GM21825 (cell line): ENCODE data around the gene PNPT1.
A peak's percentile ranks its signal among the peaks of the same experiment; 100 is the strongest.
"Not testable (repeated sequence)": the region's sequence is repeated elsewhere in the genome, so short reads cannot be mapped to it uniquely, and the experiment has no call there.

Source experiments
- ATAC-seq: cut with Tn5 transposase; IDR thresholded peaks from one replicate; pipeline ENCODE4 v1.9.1; 2021; ENCODE audit warnings: mild to moderate bottlenecking, moderate library complexity; ENCODE audit not compliant: unreplicated experiment

Gene PNPT1

DNA sequence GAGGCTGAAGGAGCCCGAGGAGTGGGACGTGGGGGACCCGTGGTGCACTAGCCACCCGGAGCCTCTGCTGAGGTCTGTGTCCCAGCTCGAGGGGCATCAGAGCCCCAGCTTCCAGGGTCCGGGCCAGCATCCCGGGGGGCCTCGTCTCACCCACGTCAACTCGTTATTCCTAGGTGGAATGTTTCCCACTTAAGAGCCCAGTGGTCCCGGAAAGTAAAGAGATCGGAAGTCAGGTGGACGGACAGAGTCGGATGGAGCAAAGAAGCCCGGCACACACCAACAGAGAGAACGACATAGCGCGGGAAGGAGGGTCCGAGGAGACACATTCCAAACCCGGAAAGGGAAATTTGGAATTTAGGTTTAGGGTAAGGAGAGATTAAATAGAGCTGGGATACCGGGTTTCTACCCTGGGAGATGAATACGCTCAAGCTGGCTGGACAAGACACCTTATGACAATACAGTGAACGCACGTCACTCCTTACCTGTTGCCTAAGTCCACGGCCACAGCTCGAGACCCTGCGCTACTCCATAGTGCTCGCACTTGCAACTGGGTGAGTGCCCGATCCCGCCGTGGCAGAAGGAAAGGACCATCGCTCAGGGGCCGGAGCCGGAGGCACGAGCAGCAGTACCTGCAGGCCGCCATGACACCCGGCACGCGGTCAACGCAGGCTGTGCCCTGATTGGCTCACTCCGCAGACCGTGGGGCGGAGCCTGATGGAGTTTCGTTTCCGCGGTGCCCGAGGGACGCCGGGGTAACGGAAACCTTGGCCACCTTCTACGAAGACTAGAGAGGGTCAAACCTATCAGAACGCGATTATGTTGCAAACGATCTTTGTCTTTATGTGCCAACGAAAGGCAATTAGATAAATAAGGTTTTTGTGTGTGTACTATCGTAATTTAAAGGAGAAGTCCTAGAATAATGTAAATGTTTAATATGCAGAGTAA is at the start of gene PNPT1:
TSS of gene PNPT1 (minus strand) at position 664 of the 945 bp plus-strand sequence. CDS start at position 643, 21 bp downstream.
- ATAC-seq = peak; percentile 100

DNA sequence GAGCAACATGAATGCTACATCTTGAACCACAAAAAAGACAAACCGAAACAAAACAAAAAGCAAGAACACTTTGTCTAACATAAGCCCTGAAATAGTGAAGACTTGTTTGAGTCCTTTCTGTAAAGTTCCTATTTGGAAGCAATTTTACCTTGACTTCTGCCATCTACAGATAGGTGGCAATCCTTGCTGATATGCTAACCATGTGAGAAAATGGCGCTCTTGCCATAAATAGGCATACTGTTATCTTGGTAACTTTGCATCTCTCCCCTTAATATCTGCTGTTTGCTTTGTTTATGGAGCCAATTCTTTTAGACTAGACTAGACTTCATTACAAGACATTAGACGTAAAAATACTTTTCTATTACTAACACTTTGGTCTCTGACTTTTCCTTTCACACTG is 49.4 kb upstream of the PNPT1 start:
- no peak for ATAC-seq

DNA sequence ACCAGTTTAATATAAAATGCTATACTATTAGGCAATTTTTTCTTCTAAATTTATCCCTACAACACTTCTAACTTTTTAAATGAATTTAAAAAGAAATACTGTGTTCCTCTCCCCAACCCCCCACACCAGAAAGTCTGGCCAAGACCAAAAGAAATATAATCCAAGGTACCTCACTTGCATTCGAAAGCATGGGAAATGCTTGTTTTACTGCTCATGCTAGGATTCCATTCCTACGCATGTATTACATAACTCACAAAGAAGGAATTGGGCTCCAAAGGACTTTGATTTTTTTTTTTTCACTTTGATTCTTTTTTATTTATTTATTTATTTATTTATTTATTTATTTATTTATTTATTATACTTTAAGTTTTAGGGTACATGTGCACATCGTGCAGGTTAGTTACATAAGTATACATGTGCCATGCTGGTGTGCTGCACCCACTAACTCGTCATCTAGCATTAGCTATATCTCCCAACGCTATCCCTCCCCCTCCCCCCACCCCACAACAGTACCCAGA is 42.4 kb upstream of the PNPT1 start:
- not testable (repeated sequence) for ATAC-seq

DNA sequence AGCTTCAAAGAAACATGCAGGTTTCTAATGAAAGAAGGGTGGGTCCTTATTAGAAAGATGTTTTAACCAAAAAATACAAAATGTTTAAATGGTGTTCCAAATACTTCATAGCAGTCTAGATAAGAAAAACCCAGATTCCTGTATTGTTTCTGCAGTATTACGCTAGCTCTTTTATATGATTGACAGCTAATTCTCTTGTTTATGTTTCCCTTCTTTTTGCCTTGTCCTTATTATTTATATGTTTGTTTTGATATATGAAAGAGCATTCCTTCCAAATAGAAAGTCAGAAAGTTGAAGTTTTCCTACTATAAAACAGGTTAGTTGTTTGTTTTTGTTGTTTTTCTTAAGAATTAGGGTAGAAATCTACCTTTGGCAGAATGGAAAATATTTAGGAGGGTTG is 41.1 kb upstream of the PNPT1 start:
- no peak for ATAC-seq

DNA sequence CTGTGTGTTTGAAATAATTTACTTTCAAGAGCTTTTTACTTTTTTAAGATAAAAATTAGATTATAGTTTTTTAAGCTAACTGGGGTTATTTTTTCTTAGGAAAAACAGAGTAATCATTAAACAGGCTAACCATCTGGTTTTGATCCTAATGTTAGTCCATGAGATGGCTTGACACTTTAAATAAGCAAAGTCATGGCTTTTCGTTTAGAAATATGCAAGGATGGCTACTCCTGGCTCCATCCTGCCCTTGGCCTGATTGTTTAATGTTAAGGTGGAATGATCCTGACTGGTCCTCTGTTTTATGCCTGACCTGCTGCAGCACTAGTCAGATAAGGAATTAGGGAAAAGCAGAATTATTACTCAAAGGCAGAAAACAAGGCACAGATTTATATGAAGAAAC is 39.7 kb upstream of the PNPT1 start:
- no peak for ATAC-seq

DNA sequence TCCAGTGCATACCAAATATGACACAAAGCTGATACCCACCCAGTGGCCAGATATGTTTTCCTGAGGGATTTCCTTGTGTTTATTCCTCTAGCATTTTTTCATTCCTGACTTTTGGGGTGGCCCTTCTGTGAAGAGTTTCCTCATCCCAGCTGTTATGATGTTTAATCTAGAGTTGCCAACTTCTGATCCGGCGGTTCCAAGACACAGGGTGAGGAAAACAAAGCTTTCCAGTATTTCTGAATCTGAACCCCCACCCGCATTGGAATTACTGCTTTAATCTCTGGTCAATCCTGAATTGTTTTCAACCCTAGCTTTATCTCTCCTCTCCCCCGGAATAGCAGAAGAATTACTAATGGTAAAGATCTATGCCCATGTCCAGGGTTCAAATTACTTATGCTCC is 39.2 kb upstream of the PNPT1 start:
- no peak for ATAC-seq

DNA sequence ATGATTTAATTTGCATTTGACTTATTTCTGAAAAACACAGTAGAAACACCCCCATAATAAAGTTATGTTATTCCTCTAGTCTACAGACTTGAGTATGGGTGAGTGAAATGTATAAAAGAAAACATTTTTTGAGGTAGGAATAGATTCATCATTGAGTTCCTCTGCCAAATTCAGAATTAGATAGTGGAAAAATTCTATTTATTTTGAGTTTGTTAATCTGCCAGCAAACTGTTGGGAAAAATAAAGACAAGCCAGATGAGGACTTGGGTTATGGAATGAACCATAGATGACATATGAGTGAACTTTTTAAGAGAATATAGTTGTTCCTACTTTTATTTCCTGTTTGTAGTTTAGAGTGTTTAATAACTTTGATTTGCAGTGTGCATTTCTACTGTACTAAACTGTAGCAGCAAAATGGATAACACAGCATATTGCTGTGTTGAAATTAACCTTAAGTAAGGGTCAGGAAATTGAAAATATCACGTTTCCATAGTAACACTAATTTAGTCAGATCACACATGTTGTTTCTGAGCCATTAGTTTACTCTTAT is 35.6 kb upstream of the PNPT1 start:
- no peak for ATAC-seq

DNA sequence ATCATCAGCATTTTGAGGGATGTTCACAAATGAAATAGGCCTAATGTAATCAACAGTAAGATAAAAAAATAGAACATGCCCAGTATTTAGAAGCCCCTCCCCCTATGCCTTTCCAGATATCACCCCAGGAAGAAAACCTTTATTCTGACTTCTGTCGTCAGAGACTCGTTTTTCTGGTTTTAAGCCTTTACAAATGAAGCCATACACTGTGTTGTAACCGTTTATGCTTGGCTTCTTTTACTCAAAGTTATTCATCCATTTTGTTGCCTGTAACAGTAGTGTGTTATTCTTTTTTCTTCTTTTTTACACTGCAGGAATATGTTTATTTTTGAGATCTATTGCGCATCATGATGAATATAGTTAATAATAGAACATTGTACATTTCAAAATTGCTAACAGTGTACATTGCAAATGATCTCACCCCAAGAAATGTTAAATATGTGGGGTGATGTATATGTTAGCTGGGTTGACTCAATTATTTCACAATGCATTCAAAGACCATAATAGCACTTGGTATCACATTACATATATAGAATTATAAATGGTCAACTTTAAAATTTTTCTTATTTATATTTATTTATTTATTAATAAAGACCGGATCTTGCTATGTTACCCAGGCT is 28.1 kb upstream of the PNPT1 start:
- ATAC-seq = no peak

DNA sequence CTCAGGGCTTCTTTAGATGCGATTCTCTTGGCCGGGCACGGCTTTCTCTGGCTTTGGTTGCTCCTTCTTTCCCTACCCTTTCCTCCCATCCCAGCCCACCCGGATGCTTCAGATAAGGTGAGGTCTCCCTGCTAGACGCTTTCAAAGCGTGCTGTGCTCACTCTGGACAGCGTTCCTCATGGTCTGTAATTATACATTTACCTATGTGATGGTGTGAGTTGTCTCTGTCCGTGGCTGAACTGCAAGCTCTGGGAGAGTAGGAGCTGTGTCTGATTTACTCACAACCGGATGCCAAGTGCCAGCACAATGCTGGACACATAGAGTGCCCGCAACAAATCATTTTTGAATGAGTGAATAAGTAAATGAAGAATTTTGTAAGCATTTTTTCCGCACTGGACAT is 26.8 kb upstream of the PNPT1 start:
- ATAC-seq = no peak

DNA sequence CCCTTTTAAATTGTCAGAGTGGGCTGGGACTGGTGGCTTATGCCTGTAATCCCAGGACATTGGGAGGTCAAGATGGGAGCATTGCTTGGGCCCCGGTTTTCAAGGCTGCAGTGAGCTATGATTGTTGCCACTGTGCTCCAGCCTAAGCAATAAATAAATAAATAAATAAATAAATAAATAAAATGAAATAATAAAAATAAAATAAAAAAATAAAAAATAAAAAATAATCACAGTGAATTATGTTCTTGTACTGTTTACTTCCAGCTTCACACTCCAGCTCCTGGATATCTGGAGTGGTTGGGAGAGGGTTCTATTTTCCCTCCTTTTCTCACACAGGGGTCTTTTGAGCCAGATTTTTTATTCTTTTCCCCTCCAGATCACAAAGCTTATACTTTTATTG is 26.2 kb upstream of the PNPT1 start:
- no peak for ATAC-seq

DNA sequence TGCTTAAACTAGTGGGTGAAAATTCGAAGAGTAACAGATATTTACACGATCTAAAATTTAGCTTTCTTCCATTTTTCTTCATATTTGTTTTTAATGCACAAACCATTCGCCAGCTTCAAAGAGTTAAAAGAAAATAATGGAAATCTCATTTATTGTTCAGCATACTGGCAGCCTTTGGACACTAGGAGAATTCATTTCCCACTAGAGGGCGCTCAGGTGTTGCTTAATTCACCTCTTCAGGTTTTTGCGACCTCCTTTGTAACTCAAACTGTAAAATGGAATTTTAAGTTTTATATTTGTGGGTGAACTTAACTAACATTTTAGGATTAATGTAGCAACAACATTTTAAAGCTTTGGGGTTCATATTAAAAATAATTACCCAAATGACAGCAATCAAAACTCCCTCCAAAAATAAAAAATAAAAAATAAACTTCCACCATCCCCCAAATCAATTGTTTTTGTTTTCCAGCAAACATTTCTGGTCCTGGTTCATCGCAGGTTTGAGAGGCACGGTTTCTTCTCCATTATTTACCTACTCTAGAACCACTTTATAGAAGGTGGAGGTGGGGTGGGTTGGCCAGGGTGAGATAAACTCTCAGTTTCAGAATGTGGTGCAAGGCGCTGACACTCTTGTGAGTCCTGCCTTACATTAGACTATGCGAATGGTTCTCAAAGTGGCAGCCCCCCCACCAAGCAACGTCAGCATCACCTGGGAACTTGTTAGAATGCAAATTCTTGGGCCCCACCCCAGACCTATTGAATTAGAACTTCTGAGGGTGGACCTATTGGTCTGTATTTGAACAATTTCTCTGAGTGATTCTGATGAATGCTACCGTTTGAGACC is 24.7 kb upstream of the PNPT1 start:
- peak; percentile 67 for ATAC-seq

DNA sequence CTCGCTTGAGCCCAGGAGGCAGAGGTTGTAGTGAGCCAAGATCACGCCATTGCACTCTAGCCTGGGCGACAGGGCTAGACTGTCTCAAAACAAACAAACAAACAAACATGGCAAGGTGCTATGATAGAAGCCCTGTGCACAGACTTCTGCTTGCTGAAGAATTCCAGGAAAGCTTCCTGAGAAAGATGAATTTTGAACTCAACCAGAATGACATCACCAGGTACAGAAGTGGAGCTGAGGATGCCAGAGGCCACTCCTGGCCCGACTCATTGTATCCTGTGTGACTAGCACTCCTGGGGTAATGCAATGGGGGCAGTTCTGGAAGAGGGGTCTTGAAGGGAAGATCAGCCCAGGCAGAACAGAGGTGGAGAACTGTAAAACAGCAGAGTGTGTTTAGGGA is 22.0 kb upstream of the PNPT1 start:
- no peak for ATAC-seq

DNA sequence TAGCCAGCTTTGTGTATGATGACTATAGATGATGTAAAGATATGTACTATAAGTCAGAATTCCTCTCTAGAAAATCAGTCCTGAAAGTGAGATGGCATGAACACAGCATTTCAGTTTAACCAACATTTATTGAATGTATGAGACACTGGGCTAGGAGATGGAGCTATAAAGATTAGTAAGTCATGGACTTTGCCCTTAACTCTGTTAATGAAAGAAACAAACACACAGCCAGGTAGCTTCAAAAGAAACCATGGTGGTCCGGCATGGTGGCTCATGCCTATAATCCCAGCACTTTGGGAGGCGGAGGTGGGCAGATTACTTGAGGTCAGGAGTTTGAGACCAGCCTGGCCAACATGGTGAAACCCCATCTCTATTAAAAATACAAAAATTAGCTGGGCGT is 21.5 kb upstream of the PNPT1 start:
- not testable (repeated sequence) for ATAC-seq

DNA sequence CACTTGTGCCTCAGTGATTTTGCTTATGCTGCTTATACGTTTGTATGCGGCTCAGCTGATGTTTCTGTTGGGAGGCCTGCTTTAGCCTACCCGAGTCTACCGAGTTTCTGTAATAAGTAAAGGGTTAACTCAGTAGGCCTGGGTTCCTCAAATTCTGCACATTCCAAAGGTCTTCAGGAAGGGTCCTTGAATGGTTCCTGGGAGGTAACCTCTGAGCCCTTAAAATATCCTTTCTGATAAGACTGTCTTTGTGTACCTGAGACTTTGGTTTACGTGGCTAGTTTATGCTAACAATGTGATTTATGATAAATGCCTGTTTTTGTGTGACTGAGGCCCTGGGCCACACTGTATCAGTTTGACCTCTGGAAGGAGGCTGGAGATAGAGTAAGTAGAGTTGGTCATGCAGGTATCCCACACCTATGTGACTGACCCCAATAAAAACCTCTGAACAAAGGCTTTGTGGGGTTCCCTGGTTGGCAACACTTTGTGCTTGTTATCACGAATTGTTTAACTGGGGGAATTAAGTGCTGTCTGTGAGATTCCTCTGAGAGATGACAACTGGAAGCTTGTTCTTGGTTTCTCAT is 18.9 kb upstream of the PNPT1 start:
- ATAC-seq = no peak

DNA sequence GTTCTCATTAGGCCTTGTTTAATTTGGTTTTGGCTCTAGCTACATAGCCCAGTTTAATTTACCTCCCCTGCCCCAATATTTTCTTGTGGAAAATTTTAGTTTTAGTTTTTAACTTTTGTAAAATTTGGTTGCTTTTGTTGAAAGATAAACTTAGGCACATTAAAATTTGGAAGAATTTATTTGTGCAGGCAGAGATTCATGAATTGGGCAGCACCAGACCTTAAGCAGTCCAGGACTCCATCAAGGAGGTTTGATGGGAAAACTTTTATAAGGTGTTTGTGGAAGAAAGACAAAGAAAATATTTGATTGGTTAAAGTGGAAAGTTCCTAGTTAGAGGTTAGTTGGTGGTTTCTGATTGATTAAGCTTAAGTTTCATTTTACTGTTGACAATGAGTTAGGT is 16.4 kb upstream of the PNPT1 start:
- ATAC-seq = no peak

DNA sequence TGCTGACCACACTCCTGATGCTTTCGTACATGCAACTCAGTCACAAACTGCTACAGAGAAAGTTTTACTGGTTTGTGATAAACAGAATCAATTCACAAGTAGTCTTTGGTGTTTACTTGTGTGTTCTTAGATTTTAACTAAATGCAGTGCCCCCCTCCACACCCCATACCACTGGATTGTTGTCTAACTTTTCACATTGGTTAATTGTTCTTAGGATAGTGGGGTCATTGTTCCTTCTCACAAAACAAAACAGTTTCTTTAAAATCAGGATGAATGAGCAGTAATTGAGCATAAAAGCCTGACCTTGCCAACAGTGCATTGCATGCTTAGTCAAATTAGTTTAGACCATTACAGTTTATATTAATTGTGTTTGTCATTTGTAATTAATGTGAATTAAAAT is 14.1 kb upstream of the PNPT1 start:
- ATAC-seq = no peak

DNA sequence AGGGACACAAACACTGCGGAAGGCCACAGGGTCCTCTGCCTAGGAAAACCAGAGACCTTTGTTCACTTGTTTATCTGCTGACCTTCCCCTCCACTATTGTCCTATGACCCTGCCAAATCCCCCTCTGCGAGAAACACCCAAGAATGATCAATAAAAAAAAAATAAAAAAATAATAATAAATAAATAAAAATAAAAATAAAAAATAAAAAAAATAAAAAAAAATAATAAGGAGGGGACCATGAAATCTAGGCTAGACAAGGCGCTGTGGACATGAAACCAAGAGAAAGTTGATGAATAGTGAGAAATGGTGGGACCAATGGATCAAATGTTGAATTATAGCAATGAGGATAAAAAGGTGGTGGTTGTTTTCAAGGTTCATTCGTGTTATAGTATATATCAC is 12.6 kb upstream of the PNPT1 start:
- ATAC-seq = not testable (repeated sequence)

DNA sequence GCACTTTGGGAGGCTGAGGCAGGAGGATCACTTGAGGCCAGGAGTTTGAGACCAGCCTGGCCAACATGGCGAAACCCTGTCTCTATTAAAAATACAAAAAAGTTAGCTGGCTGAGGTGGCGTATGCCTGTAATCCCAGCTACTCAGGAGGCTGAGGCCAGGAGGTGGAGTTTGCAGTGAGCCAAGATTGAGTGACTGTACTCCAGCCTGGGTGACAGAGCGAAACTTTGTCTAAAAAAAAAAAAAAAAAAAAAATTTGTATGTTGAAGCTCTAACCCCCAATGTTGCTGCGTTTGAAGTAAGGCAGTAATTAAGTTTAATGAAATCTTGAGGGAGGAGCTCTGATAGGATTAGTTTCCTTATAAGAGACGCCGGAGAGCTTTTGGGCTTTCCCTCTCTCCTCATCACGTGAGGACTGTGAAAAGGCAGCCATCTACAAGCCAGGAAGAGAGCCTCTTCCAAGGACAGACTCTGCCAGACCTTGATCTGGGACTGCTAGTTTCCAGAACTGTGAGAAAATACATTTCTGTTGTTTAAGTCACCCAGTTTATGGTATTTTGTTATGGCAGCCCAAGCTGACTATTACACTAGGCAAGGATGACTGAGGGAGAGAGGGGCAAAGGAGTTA is 11.5 kb upstream of the PNPT1 start:
- no peak for ATAC-seq

DNA sequence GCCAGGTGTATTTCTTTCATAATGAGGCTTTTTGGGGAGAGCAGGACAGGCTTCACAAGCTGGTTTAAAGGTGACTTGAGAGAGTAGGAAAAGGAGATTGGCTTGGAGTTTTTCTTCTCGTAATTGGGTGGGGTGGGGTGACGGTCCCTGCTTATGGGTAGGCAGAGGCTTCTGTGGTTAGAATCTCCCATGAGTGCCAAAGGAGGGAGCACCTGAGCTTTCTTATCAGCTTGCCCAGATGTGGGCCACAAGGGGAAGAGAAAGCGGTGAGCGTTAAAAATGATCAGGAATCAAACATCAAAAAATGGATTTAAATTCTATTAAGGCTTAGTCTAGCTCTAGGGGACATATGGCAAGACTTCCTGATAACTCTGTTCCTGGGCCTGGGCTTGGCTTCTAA is 9.7 kb upstream of the PNPT1 start:
- ATAC-seq = no peak

DNA sequence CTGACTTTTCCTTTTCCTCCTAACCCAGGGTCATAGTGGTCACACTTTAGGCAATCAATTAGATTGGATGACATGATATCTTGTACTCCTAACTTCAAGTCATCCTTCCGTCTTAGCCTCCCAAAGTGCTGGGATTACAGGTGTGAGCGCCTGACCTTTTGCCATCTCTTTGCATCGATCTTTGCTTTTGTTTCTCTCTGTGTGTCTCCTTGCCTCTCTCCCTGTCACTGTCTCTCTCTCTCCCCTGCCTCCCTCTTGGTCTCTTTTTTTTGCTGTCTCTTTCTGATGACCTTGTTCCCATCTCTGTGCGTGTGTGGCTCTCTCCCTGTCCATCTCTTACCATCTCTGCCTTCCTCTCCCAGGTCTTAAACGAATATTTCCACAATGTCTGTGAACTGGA is 904 bp downstream of the PNPT1 start:
- peak; percentile 2 for ATAC-seq
